Erythroblast (primary cell): Measurements from ENCODE around the gene COL4A2.

Experiments
- DNase-seq, 2 experiments: peaks; one replicate each; lab custom pipeline; 2025; lab: John Stamatoyannopoulos, UW
- GATA1 ChIP-seq: IDR thresholded peaks from 2 replicates; pipeline ENCODE4 v1.6.1; 2011; ENCODE audit warnings: low read depth, mild to moderate bottlenecking, control low read depth, low read length, moderate library complexity
- POLR2A ChIP-seq: IDR thresholded peaks from 2 replicates; pipeline ENCODE4 v1.6.1; 2011; ENCODE audit warnings: mild to moderate bottlenecking, low read length

COL4A2 gene

GRCh38 chr13:110289661-110290060 is 17.4 kb upstream of the COL4A2 start:
- DNase-seq: no peak
- TF ChIP-seq POLR2A: no peak
- no peak for TF ChIP-seq GATA1

GRCh38 chr13:110290153-110290552 is 16.9 kb upstream of the COL4A2 start:
- DNase-seq: no peak
- no peak for TF ChIP-seq POLR2A
- TF ChIP-seq GATA1: no peak

- no peak for TF ChIP-seq GATA1
- no peak for TF ChIP-seq POLR2A
- DNase-seq: no peak
These were observed 16.3 kb upstream of the COL4A2 start for GRCh38 chr13:110290826-110291225.

- TF ChIP-seq GATA1 (no peak), POLR2A (no peak)
- no peak for DNase-seq
These were observed 15.8 kb upstream of the COL4A2 start for GRCh38 chr13:110291286-110291685.

GRCh38 chr13:110293037-110293436 is 14.0 kb upstream of the COL4A2 start:
- no peak for TF ChIP-seq GATA1
- no peak for TF ChIP-seq POLR2A
- no peak for DNase-seq

GRCh38 chr13:110293649-110294048 is 13.4 kb upstream of the COL4A2 start:
- DNase-seq: no peak
- TF ChIP-seq GATA1 (no peak), POLR2A (no peak)

- DNase-seq: no peak
- no peak for TF ChIP-seq POLR2A
- TF ChIP-seq GATA1: no peak
These were observed 12.9 kb upstream of the COL4A2 start for GRCh38 chr13:110294146-110294545.

- no peak for DNase-seq
- TF ChIP-seq GATA1 (no peak), POLR2A (no peak)
These were observed 12.5 kb upstream of the COL4A2 start for GRCh38 chr13:110294622-110295021.

- TF ChIP-seq POLR2A (no peak), GATA1 (no peak)
- DNase-seq: no peak
These were observed 10.1 kb upstream of the COL4A2 start for GRCh38 chr13:110297011-110297410.

GRCh38 chr13:110297766-110298504 is 9.1 kb upstream of the COL4A2 start:
- TF ChIP-seq POLR2A (no peak), GATA1 (no peak)

GRCh38 chr13:110298505-110299282 is 8.4 kb upstream of the COL4A2 start:
- TF ChIP-seq POLR2A (no peak), GATA1 (no peak)
- DNase-seq: no peak

More at GRCh38 chr13:110297766-110298504, 9.1 kb upstream of the COL4A2 start:
- no peak for DNase-seq

- DNase-seq: no peak
- no peak for TF ChIP-seq GATA1
- no peak for TF ChIP-seq POLR2A
These were observed 7.7 kb upstream of the COL4A2 start for GRCh38 chr13:110299283-110299840.

- TF ChIP-seq GATA1: no peak
- no peak for TF ChIP-seq POLR2A
- DNase-seq: no peak
These were observed 6.8 kb upstream of the COL4A2 start for GRCh38 chr13:110300090-110300815.
